ENCODE data around the gene PIK3R3. TPM values are rescaled to one million over a fixed set of nuclear protein-coding genes. Genes with fewer than 3 reads are reported as not detected.

The PIK3R3 gene
- total RNA-seq, 2 donors from 2014 or later, result 6.2 to 12.9 TPM

DNA sequence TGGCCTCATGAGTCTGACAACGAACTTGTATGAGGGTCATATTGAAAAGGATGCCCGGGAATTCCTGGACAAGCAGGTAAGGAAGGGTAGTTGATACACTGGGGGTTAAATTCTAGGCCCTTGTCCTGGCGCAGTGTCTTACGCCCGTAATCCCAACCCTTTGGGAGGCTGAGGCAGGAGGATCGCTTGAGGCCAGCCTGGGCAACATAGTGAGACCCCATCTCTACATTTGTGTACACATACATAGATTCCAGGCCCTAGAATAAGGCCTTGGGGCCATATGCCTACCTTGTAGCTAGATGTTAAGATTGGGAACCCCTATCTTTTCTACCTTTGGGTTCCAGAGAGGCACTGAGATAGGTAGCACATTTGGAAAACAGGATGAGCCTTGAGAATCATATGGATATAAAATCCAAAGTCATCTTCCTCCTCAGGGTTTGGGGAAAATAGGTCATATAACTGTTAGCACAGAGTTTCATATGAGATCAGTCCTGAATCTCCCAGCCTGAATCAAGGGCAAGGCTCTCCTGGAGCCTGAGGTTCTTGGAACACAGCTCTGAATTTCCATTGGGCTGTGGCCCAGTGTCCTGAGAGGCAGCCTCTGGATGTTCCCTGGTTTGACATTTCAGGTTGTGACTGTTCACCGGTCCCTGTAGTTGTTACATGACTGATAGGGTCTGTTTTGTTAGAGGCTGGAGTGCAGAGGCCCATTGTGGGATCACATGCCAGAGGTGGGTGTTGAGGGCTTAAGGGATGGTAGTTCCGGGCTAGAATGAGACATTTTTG lies 104.4 kb downstream of the PIK3R3 start:
- H3K27ac ChIP-seq, result no peak overlapping the region
- DNase-seq (no peak), ATAC-seq (no peak)
- no peaks in the 10 kb centered on the region for H3K27me3 ChIP-seq
- H3K4me3 ChIP-seq, result no peak overlapping the region
- H3K4me1 ChIP-seq, result peaks cover 6% of the 10 kb centered on the region
- H3K36me3 ChIP-seq (replicated peaks in 1 of 2; ENCODE audit: insufficient read depth in 1 of 2, low read depth in 2 of 2), result peaks cover 0 to 1% of the 10 kb centered on the region in 2 donors
- 94 to 95% methylated on average over 6 to 8 of the region's 8 CpGs for WGBS, 2 donors
- intact Hi-C loops (cut with DNase I), result no loop called here
- H3K9me3 ChIP-seq, result no peaks in the 10 kb centered on the region
- TF ChIP-seq, protein P1, sequence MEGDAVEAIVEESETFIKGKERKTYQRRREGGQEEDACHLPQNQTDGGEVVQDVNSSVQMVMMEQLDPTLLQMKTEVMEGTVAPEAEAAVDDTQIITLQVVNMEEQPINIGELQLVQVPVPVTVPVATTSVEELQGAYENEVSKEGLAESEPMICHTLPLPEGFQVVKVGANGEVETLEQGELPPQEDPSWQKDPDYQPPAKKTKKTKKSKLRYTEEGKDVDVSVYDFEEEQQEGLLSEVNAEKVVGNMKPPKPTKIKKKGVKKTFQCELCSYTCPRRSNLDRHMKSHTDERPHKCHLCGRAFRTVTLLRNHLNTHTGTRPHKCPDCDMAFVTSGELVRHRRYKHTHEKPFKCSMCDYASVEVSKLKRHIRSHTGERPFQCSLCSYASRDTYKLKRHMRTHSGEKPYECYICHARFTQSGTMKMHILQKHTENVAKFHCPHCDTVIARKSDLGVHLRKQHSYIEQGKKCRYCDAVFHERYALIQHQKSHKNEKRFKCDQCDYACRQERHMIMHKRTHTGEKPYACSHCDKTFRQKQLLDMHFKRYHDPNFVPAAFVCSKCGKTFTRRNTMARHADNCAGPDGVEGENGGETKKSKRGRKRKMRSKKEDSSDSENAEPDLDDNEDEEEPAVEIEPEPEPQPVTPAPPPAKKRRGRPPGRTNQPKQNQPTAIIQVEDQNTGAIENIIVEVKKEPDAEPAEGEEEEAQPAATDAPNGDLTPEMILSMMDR (IDR thresholded peaks at IDR 0.05), result no peak
- TF ChIP-seq POLR2A (IDR thresholded peaks at IDR 0.05), result no peak

DNA sequence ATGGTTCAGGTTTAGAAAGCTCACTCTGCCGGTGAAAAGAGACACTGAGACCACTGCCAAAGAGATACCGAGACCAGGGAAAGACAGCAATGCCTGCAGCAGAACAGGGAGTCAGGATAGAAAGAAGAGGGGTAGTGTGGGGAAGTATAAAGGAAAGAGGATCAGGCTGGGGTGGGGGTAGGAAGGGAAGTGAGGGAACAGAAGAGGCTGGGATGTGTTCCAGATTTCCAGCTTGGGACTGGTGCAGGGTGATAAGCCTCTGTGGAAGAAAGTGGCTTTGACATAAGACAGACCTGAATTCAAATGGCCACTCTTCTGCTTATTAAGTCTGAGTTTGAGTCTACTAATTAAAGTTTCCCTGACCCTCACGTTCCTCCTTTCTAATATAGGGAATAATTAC lies 105.9 kb downstream of the PIK3R3 start:
- Histone ChIP-seq H3K4me1 (peaks cover 5% of the 10 kb centered on the region), H3K27me3 (no peaks in the 10 kb centered on the region), H3K27ac (no peak overlapping the region), H3K36me3 (replicated peaks in 1 of 2; ENCODE audit: insufficient read depth in 1 of 2, low read depth in 2 of 2) (peaks cover 0 to 5% of the 10 kb centered on the region in 2 donors), H3K4me3 (no peak overlapping the region), H3K9me3 (no peaks in the 10 kb centered on the region)
- no peak for ATAC-seq
- no peak for TF ChIP-seq POLR2A (IDR thresholded peaks at IDR 0.05)
- TF ChIP-seq, protein P1 (IDR thresholded peaks at IDR 0.05), result no peak
- WGBS, 2 donors, result 78 to 83% methylated on average over 3 of the region's 3 CpGs
- intact Hi-C loops (cut with DNase I), result no loop called here
- DNase-seq, result no peak

DNA sequence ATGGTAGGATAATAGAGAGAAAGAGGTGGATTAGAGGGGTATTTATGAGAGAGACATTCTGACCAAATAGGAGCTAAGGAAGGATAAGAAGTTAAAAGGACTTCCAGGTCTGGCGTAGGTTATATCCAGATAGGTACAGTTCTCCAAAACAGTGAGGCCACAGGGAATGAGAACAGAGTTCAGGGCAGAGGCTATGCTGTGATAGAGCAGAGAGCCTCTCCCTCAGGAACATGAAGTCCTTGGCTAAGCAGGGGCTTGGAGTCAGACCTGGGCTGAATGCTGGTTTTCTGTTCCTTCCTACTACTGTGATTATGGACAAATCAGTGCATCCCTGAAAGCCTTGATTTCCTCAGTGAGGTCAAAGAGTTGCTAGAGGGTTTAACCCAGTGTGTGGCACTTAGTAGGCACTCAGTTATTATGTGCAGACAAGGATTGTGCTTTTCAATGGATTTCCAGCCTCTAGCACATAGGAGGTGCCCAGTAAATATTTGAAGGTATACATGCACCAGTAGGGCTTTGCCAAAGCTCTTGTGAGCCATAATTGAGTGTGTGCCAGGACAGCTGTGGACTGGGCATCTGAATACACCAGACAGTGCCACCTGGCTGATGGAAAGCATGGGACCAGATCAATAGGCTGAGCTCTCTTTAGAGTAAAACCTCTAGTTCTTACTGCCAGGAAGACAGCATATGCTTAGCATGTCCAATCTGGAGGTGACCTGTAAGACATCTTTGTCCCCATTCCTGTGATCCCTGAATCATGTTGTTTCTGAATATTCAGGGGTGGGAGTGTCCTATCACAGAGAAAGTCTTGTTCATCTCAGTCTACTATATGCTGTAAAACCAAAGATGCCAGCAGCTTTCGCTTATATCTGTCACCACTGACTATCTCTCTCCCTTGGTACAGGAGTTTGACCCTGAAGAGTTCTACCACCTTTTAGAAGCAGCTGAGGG lies 111.1 kb downstream of the PIK3R3 start:
- DNase-seq (no peak), ATAC-seq (no peak)
- H3K27me3 ChIP-seq, result no peaks in the 10 kb centered on the region
- H3K36me3 ChIP-seq (replicated peaks in 1 of 2; ENCODE audit: insufficient read depth in 1 of 2, low read depth in 2 of 2), result peaks cover 0 to 4% of the 10 kb centered on the region in 2 donors
- WGBS, 2 donors, result 93 to 100% methylated on average over 2 of the region's 2 CpGs
- H3K4me3 ChIP-seq, result no peak overlapping the region
- no peak for TF ChIP-seq POLR2A (IDR thresholded peaks at IDR 0.05)
- TF ChIP-seq, protein P1 (IDR thresholded peaks at IDR 0.05), result no peak
- H3K27ac ChIP-seq, result no peak overlapping the region
- no peaks in the 10 kb centered on the region for H3K9me3 ChIP-seq
- no peaks in the 10 kb centered on the region for H3K4me1 ChIP-seq
- intact Hi-C loops (cut with DNase I), result no loop called here

DNA sequence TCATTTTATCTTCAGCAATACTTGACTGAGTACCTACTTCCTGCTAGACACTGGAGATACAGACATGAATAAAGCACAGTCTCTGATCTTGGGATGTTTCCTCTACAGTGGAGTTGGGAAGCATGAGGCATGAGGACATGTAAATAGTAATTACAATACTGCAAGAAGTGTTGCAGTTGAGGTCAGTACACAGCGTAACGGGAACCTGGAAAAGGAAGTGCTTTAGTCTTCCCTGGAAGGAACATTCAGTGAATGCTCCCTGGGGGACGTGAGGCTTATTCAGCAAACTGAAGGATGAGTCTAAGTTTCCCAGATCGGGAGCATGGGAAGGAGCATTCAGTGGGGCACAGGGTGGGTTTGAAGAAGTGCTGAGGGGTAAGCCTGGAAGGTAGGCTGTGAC lies 112.4 kb downstream of the PIK3R3 start:
- intact Hi-C loops (cut with DNase I), result no loop called here
- H3K27ac ChIP-seq, result no peak overlapping the region
- DNase-seq (no peak), ATAC-seq (no peak)
- H3K4me3 ChIP-seq, result no peak overlapping the region
- no peaks in the 10 kb centered on the region for H3K27me3 ChIP-seq
- no peaks in the 10 kb centered on the region for H3K9me3 ChIP-seq
- TF ChIP-seq POLR2A (IDR thresholded peaks at IDR 0.05), result no peak
- TF ChIP-seq, protein P1 (IDR thresholded peaks at IDR 0.05), result no peak
- no peaks in the 10 kb centered on the region for H3K4me1 ChIP-seq
- H3K36me3 ChIP-seq (replicated peaks in 1 of 2; ENCODE audit: insufficient read depth in 1 of 2, low read depth in 2 of 2), result peaks cover 0 to 4% of the 10 kb centered on the region in 2 donors
- WGBS, 2 donors, result 67 to 81% methylated on average over 4 of the region's 4 CpGs
